ENCODE results near the gene SEMA6A.

The SEMA6A gene

DNA sequence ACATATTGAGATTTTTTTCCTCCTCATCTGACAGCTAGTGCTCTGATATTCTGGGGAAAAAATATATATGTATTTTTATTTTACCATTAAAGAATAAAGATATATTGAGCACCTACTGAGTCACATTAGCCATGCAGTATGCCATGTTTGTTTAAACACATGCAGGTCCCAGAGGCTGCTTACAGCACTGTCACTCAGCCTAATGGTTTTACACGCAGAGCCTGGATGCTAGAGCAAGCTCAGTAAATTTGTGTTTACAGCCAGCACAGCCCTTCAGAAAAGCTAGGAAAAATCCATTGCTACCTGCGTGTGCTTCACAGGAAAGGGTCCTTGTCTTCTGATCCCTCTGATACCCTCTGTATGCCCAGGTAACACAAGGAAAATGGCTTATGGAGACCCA lies 146.2 kb downstream of the SEMA6A start:
- DNase-seq: no peak

DNA sequence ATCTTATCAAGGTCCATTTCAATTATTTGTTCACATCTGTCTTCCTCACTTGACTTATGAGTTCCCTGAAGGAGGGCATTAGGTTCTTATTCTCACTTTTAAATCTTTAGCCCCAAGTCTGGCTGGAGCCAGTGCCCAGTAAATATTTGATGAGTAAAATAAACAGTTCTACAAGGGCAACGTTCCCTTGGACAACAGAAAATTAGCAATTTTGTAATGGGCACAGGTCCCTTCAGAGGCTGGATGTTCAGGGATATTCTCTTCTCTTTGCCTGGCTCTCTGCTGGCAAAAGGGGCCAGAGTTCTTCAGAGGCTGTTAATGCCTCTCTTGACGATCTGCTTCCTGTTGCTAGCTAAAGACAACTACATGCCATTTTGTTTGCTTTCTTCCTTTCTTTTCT lies 149.7 kb downstream of the SEMA6A start:
- DNase-seq: no peak

DNA sequence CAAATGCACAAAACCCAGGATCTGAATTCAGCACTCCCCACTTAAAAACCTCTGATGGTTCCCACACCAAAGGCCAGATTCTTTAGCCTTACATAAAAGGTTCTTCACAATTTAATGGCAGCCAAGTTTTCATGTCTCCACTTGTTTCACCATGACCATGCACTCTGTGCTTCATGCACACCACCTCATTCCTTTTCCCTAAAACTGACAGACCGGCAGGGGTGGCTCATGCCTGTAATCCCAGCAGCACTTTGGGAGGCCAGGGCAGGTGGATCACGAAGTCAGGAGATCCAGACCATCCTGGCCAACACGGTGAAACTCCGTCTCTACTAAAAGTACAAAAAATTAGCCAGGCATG lies 150.4 kb downstream of the SEMA6A start:
- DNase-seq: no peak

DNA sequence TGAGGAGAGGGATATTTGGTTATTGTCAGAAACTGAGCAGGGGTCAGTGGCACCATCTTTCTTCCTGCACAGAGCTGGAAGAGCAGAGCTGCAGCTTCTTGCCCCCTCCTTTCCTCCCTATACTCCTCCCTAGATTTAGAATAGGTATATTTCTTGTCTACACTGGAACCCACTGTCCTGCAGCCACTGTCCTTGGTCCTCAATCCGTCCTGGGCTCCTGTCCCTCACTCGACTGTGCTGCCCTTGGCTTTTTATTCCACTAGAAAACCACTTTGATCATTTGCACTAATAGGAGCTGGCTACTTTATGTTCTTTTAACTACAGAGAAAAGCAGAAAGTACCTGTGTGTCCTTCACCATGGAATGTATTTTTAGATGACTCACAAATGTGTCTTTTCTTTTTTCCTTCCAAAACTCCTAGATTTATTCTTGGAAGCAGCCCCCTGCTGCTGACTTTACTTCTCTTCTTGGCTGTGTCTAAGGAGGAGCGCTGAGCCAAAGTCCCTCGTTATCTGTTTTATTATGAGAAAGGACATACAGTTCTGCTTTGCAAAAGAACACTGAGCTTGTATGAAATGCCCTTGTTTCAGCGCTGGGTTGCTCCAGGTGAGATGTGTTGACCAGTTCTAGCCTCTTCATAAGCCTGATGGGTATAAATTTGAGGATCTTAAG lies 150.9 kb downstream of the SEMA6A start:
- DNase-seq: no peak

DNA sequence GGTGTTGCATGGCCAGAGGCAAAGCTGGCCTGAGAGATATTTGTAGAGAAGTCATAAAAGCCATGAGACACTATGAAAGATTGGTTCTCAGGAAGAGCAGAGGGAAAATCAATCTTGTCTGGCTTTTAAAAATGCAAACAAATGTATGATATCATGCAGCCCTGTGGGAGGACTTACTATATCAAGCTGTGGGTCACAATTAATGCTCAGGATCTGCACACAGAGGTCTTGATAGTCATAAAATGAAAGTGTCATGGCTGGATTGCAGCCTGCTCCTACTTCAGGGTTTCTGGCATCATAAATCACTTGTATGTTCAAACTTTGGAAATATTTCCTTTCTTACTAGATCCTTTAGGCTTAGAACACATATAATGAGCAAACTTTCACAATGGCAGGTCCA lies 151.5 kb downstream of the SEMA6A start:
- DNase-seq: no peak

DNA sequence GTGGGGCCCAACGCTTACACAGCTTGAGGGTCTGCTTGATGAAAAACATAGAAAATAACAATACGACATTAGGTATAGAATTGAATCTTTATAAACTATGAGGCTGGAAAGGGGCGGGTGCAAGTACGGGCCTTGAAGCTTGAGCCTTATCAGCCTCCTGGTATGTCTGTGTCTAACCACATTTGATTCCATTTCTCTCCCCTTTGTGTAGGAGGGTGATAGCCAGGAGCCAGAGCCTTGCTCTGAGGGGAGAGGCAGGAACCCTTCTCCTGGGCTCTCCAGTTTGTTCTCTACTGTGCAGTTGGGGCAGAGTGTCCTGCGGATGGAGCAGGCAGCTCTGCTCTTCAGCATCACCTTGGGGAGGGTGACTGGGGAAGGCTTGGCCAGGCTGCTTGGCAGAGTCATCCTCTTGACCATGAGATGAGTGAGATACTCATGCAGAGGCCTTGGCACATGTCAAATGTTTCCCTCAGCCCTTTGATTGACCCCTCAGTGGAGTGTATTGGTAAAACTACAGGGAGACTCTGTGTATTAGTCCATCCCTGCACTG lies 153.5 kb downstream of the SEMA6A start:
- DNase-seq: no peak

DNA sequence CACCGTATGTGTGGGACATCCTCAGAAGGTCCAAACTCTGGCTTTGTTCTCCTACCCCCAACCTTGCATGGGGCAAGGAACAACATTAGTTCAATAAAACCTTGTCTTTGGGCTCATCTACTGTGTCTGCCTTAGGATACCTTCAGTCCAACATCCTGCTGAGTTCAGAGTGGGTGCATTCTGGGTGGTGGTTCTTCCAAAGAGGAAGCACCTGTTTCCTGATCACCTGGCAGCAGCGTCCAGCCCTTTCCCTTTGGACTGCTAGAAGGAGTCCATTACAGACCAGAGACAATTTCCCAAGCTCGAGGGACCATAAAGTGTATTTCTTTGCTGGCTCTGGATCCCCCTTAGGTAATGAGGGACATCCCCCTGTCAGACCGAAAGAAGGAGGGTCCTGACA lies 154.1 kb downstream of the SEMA6A start:
- no peak for DNase-seq

DNA sequence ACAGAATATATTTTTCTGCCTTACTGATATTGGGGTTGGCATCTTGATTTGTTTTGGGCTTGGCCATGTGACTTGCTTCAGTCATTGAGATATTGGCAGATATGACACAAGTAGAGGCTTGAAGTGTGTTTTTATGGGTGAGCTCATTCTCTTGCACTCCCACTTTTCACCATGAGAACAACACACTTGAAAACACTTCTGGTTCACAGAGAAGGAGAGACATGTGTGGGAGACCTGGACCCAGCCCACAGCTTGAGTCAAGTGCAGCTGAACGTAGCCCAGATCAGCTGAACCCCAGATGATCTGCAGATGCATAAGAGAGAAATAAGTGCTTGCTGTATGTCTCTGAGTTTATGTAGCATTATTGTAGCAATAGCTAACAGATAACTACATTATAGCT lies 155.4 kb downstream of the SEMA6A start:
- DNase-seq: no peak

DNA sequence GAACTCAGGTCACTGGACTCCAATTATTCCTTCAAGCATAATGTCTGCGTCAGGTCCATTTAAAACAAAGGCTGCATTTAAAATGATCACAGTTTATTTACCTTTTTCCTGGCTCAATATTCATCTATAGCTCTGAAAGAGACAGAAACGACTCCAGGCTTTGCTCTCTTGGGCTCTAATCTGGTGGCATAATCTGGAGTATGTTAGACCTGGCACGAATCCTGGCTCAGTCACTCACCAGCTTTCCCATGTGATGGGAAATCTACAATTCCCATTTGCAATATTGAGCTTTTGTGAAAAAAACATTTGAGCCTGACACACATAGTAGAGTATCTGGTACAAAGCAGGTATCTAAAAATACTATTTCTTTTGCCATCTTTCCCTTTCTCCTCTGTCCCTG lies 155.8 kb downstream of the SEMA6A start:
- no peak for DNase-seq

DNA sequence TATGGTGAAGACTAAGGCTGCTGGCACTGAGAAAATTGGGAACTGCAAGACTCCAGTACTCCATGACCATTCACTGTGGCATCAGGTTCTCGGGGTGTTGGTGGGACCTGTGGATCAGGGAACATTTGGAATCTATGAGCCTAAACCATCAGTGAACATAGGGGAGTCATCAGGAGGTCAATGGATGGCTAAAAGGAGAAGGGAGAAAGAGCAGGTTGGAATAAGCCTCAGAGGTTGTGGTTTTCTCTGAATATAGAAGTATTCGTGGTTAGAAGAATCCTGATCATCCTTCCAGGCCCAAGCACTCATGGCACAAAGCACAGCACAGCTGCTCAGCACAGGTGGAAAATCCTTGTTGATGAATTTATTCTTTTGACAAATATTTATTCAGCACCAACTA lies 156.6 kb downstream of the SEMA6A start:
- no peak for DNase-seq

DNA sequence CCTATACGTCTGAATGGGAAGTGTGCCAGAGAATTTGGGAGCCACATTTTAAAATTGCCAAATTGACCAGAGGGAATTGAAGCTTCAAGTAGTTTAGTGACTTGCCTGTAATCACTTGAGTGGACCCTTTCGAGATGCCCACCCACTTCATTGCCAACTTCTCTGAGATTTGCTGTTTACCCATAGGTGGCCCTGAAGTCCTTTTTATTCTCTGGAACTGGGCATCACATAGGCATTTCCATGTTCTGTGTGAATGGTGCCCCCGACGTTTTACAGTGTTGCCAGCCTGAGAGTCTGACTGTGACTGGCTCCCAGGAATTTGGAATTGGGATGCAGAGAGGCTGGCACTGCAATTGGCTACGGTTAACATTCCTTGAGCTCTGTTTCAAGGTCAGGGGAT lies 158.6 kb downstream of the SEMA6A start:
- no peak for DNase-seq

DNA sequence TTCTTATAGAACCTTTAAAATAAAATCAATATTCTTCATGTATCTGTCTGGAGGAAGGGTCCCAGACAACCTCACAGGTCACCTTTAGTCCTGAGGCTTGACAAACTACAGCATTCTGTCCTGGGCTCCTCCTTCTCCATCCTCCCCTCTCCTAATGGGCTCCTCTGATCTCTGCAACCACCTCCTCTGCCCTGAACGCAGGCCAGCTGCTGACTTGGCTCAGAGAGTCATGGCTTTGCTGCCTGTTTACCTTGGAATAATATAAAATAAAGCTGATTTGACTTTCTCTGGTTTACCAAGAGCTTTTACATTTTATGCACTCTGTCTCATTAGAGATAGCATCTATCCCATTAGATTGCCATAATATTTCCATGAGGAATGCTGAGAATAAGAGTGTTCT lies 159.4 kb downstream of the SEMA6A start:
- no peak for DNase-seq

DNA sequence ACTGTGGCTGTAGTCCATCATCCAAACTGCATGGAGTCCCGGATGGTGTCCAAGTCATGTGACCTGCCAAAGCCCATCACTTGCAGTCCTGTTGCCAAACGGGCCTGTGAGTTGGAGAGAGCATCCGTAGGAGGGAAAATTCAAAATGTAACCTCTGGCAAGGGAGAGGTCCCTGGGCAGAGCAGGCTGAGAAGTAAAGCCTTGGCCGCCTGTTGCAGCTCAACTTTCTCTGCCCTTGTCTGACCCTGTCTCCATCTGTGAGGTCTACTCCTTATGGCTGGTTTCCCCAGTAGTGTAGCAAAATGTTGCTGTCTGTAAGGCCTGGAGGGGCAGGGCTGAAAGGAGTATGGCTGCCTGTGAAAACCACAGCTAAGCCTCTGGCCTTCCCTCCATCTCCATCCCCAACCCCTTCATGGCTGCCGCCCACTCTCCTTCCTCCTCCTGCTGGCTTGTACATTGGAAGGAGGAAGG lies 163.5 kb downstream of the SEMA6A start:
- no peak for DNase-seq

DNA sequence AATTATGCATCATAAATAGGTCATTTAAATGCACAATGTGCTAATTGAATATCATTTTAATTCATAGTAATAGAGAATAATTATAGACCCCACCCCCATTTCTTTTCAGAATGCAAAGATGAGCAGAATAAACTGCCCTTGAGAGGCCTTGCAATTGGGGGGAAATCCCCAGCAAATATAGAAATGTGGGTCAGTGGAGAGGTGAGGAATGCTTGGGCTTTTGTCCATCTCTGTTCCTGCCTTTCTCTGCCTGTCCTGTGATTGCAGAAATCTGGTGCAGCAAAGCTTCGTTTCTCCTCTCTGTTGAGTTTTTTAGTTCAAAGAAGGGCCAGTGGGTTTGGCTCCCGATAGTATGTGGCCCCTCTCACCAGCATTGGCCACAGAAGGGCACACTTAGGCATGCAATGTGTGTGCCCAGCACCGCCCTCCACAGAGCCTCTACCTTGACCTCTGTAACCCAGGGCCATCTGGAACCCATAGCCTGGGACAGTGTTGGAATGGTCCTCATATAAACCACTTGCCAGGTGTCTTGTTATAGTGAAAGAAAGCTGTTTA lies 164.2 kb downstream of the SEMA6A start:
- no peak for DNase-seq

DNA sequence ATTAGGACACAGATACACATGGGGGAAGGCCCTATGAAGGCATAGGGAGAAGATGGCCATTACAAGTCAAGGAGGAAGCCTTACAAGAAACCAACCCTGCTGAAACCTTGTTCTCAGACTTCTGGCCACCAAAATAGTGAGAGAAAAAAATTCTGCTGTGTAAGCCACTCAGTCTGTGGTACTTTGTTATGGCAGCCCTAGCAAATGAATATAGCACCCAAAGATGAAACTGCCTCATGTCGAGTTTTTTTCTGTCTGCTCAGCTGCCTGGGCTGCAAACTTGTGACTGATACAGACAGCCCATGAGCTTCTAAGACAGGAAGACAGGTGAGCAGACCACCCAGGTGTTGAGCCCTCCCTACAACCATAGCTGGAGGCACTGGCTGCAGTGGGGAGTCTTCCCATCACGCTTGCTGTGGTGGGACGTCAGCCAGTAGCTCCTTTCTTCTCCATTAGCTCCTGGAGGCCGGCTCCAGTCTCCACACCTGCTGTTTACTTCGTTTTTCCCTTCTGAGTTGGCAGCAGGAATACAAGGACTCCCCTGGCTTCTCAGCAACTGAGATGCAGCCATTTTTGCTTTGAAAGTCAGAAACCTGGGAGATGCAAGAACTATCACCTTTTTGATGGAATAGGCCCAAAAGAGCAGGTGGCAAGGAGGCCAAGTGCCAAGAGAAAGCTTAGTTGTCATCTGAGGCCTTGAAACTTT lies 164.9 kb downstream of the SEMA6A start:
- DNase-seq: no peak

DNA sequence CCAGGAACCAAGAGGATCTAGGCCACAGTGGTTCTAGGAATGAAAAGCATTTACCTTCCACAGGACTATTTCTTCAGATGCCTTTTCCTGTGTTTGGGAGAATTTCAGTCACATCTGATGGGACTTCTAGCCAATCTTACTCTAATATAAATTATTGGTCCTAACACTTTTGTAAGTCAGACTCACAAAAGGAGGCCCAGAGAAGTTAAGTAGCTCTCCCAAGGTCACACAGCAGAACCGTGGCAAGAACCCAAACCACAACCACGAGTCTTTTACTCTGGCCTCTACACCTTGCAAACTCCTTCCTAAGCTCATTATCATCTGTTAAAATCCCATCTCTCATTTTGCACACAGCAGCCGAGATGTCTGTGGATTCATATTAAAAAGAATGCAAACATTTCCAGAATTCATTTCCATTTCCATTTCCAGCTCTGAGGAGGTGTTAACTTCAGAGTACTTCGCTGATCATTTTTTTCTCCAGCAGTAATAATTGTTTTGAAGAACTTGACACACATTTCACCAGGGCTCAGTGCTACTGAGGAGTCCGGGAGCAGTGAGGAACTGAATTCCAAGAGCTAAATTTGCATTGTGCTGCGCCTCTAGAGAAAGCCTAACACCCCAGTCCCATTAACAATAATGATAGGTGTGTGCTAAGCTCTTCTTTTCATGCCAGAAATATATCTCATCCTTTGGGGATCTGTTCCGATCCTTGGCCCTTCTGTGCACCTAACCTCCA lies 168.1 kb downstream of the SEMA6A start:
- no peak for DNase-seq

DNA sequence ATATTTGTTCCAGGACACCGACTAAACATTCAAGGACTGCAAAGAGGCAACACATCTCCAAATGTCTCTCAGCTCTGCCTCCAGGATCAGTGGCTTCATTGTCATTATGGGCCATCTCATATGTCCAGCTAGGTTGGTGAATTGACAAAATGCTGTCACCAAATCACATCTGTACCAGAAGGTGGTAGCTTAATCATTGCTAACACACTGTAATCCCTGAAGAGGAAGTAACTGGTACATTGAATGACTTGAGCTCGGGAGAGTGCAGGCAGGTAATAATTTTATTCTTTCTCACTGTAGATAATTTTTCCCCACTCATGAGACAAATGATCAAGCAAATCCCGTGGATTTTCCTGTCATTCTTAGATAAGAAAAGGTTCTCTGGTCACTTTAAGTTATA lies 169.8 kb downstream of the SEMA6A start:
- no peak for DNase-seq

DNA sequence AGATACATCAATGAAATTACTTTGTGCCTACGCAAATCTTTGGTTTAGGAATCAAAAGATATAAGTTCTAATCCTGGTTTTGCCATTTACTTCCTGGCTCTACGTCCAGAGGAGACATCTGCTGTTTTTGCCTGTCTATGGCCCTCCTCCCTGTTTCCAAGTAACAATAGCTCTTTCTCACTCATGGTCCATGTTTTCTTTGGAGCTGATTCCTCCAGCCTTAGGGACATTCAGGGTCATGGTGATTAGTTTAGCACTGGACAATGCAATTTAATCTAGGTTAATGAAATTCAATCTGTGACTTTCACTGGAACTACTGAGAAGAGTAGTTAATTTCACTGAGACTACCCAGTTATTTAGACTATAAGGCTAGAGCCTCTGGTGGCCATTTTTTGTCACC lies 170.6 kb downstream of the SEMA6A start:
- DNase-seq: no peak

DNA sequence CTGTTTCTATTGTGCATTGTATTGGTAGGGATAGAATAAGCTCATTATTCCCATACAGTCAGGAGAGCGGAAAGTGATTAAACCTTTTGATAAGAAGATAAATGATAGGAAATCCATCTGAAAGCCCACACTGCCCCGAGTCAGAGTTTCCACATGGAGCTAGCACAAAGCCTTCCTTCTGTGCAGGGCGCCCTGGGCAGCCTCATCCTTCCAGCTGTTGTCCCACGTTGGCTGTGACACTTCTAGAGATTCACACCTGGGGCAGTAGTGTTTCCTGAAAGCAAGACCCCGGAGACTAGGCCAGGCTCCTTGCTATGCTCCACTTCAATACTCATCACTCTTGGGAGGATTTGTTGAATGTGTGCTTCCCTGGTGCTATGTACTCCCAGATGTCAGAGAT lies 172.4 kb downstream of the SEMA6A start:
- no peak for DNase-seq

DNA sequence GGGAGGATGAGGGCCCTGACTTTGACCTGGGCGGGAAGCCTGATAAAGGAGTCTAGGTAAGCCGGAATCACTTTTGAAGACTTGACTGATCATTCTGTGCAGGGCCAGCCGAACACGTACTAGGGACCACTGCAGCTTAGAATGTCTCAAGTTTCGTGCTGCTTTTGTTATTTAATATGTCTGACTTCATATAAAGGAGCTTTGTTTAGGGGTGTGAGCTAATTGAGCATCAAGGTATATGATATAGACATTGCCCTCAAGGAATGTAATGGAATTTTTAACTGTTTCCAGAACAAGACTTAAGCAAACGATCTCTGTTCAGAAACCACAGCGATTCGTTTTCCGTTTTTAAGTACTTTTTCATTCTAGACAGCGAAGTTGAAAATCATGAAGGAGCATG lies 173.0 kb downstream of the SEMA6A start:
- DNase-seq: no peak

DNA sequence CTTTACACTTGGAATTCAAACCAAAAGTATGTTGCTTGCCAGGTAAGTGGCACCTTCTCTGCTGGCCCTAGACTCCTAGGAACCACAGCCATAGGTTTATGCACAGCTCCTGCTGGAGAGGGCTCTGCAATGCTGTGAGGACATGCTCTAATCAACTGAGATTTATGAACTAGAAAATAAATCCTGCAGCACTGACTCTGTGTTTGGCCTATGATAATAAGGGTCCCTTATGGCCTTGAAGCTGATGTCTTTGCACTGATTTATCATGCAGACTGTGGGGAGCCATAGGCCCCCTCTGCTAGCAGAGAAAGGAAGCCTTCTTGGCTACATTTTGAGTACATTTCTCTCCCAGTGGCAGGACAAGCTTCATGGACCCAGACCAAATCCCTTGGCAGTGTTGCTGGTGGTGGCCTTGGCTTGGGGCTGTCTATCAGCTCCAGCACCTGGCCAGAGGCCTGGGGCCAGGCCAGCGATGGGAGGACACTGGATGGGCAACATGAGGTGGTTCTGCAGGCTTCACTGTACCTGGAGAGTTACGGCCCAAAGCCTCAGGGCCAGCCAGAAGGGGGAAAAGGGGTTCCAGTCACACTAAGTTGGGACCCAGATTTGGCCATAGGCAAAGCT lies 178.0 kb downstream of the SEMA6A start:
- DNase-seq: no peak

DNA sequence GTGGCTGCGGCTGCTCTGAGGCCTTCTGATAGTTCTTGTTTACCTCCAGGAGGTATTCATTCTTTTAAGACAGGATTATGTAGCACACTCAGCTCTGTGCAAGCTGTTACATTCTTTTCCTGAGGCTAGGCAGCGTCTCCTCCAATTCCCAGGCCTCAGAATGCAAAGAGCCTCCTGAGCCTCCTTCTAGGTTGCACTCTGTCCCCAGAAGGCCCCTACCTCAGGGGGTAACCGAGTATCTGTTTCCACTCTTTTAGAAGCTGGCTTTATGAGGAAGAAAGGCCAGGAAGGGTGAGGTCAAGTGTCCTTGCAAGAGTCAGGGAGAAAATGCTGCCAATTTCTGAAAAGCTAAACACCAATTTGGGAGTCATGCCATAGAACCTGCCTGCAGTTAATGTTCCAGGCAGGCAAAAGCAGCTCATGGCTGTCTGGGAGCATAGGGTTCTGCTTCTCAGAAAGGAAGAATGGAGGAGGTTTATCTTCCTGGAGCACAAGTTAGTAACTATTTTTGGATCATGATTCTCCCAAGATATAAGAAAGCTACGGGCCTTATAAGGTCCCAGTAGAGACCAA lies 178.9 kb downstream of the SEMA6A start:
- no peak for DNase-seq

DNA sequence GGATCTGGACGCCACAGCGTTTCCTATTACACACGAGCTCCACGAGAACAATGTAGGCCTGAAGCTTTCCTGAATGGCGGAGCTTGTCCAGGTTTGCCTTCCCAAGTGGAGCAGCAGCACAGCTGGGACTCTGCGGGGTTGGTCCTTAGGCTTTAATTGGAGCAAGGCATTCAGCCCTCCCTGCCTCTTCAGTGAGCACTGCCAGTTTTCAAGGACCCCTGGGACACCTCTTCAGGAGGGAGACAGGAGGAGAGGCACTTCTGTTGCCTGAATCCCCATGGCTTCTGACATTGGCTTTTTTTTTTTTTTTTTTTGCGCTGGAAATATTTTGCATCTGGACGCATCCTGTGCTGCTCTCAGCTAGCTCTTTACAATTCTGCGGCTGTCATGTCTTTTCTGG lies 179.4 kb downstream of the SEMA6A start:
- DNase-seq: no peak

Measured in 8988T (cell line).